Measurements from ENCODE around the gene PRCC.

PRCC gene, protein sequence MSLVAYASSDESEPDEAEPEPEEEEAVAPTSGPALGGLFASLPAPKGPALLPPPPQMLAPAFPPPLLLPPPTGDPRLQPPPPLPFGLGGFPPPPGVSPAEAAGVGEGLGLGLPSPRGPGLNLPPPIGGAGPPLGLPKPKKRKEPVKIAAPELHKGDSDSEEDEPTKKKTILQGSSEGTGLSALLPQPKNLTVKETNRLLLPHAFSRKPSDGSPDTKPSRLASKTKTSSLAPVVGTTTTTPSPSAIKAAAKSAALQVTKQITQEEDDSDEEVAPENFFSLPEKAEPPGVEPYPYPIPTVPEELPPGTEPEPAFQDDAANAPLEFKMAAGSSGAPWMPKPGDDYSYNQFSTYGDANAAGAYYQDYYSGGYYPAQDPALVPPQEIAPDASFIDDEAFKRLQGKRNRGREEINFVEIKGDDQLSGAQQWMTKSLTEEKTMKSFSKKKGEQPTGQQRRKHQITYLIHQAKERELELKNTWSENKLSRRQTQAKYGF

DNA sequence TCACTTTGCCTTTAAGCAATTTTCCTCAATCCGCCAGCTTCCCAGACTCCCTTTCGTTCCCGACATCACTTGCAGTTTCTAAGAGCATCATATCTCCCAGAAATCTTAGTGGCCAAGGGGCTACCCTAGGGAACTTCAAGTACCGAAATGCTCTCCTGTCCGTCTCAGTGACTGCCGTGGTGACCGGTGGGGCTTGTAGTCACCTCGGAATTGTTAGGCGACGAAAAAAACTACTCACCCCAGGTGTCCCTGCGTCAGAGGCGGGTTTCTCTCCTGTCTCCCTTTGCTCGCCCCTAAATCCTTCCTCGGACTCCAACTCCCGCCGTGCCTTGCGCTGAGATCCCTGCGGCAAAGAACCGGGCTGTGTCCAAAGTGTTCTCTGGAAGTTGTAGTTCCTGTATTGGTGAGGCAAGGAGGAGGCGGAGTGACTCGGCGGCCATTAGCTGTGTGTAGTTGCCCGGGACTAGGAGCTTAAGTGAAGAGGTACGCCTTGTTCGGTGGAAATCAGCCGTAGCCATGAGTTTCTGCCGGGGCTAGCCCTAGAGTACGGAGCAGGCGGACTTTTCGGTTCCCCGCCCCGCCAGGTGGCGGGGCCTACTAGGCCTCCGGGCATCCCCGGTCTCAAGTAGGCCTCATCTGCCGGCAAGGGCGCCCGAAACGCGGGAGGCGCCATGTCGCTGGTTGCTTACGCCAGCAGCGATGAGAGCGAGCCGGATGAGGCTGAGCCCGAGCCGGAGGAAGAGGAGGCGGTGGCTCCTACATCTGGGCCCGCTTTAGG, at the start of gene PRCC:
Gene PRCC, plus strand, starts transcription at position 435 of the 778 bp plus-strand sequence. Its CDS starts 237 bp downstream, at position 672.
- peak; percentile 85 to 100 (median 98) for DNase-seq

DNA sequence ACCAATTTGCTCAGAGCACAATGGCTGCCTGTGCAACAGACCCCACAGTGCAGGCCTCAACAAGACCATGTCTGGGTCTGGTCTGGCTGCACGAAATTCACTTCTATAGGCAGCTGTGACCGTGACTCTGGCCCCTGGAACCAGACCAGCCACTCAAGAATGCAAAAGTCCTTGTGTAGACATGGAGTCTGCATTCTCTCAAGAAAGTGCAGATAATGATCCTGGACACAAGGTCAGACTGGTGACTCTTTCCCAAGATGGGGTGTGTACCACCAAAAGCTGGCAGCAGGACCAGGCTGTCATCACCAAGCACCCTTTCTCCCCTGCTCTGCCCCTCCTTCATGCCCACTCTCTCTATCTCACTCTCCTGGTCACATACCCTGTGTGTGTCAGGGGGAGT, 46.2 kb upstream of the PRCC start:
- DNase-seq: no peak

DNA sequence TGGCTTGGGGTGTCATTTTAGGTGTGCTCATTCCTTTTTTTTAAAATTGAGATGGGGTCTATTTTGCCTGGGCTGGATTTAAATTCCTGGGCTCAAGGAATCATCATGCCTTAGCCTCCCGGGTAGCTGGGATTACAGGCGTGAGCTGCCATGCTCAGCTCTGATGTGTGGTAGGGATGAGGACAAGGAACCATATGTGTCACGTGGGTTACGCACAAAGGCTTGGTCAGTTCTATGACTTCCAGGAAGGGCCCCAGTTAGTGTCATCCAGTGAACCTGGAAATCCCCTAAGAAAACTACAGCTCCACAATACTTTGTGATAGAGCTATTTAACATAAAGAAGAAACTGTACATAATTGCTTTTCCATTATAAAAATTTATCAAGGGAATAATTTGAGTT, 45.8 kb upstream of the PRCC start:
- DNase-seq: no peak

DNA sequence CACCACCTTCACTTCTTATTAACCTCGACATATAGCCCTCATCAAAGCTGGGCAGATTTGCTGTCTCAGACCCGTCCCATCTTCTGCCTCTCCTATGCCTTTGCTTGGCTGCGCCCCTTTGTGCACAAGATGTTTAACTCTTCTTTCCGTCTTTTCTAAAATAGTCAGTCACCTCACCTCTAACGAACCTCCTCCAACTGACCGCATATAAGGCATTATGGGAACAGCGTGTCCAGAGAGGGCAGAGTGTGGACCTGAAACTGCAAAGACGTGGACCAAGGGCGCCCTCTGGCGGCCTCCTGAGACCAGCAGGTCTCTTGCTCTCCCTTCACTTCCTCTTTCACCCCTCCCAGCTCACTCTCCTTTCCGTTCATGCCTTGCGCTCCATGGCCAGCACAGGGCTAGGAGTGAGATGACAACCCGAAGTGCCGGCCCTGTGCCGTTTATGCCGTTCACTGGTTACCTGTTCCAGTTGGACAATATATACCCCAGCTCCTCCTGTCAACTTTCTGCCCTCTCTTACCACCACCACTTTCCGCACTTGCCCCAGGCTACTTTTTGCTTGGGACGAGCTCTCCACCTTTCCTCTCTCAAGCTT, 41.6 kb upstream of the PRCC start:
- DNase-seq: peak in 13 of 14 donors; percentile 13 to 84 (median 68)

DNA sequence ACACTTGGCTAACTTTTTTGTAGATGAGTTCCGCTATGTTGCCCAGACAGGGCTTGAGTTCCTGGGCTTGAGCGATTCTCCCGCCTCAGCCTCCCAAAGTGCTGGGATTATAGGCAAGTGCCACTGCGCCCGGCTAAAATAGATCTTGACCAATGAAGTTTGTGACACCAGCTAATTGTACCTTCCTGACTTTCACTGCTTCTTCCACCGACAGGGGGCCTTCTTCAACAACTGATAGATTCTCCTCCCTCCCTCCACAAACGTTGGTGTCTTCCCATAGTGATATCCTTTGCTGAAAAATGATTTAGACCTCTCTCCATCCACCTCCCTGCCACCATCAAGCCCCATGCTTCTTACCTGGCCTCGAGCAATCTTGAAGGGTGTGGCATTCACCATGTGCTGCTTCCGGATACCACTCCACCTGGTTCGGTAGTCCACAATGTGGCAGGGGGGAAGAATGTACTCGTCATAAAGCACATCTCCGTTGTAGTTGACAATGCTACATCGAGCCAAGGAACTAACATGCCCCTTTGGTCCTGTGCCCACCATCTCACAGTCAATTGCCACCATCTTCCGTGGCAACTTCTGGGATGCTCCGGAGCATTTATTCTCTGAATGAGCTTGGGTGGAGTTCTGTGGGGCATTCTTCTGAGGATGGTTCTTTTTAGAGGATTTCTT, 40.6 kb upstream of the PRCC start:
- peak in 3 of 14 donors; percentile 13 to 19 (median 18) for DNase-seq

DNA sequence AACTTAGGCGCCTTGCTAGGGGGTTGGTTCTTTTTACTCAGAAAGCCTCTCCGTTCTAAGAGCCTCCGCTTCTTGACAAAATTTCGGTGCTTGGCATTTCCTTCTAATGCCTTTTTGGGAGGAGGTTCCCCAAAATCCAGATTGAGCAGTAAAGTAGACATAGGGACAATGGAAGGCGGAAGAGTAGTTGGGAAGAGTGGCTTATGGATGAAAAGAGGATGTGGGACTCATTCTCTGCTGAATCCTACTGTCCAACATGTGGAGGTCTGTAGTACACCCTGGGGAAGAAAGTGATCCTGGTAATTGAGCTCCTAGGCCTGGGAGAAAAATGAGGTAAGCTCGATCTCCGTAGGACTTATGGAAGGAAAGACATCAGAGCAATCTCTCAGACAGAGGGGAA, 39.8 kb upstream of the PRCC start:
- no peak for DNase-seq

DNA sequence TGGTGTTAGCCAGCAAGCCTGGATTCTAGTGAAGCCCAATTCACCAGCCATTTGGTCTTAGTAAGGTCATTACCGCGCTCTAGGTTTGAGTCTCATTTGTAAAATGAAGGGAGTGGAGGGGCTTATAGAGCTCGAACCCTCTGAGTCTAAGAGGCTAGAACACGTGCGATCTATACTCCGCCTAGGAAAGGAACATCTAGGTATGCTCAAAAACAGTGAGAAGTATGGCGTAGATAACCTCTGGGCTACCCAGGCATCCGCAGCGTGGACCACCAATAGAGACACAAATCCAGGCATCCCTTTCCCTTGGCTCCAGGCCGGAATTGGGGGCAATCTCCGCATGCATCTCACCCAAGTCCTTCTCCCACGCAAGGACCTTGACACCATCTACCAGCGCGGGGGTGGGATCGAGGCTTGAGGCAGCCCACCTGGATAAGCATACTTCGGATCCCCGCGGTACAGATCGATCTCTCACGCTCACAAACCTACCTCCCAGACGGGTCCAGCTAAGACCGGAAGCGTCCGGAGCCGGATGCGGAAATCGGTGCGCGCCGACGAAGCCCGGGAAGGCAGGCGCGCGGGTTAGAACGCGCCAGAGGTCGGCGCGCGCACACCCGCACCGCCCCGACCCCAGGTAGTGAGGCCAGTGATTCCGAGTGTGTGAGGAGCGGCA, 39.3 kb upstream of the PRCC start, which contains the start of gene METTL25B:
Gene METTL25B, plus strand, starts transcription at position 544 of the 673 bp plus-strand sequence. CDS start 636 bp downstream, outside the sequence.
- peak; percentile 48 to 93 (median 86) for DNase-seq

DNA sequence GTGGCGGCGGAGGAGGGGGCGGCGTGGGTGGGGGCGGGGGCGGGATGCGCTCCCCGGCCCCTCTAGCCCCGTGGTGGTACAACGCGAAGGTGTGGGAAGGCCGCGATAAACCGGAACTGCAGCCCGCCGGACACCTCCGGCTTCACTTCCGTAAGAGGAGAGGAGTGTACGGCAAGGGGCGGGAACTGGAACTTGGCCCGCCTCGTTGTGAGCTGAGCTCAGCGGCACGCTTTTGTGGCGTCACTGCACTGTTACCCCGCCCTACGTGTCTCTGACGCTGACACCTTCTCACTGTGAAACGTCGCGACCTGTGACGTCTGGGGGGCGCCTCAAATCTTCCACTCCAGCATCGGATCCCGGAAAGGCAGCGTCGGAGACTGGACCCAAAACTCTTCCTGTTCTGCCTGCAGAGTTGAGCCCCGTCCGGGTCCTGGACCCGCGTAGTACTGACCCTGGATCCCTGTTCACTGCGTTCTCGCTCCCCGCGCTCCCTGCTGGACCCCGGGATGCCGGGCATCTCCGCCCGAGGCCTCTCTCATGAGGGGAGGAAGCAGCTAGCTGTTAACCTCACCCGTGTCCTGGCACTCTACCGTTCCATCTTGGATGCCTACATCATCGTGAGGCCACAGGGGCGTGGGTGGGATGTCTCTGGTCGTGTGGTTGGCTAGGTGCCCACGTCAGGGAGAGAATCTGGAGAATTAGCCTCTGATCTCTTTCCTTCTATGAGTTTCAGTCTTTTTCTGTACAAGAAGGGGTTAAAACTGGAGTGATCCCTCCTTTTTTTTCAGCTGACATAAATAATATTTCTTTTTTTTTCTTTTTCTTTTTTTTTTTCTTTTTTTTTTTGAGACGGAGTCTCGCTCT, 38.5 kb upstream of the PRCC start, which contains the start of gene ISG20L2:
Gene ISG20L2, minus strand, starts transcription at position 168 of the 864 bp plus-strand sequence. CDS start 1,114 bp downstream, outside the sequence.
- DNase-seq: peak; percentile 49 to 96 (median 86)

DNA sequence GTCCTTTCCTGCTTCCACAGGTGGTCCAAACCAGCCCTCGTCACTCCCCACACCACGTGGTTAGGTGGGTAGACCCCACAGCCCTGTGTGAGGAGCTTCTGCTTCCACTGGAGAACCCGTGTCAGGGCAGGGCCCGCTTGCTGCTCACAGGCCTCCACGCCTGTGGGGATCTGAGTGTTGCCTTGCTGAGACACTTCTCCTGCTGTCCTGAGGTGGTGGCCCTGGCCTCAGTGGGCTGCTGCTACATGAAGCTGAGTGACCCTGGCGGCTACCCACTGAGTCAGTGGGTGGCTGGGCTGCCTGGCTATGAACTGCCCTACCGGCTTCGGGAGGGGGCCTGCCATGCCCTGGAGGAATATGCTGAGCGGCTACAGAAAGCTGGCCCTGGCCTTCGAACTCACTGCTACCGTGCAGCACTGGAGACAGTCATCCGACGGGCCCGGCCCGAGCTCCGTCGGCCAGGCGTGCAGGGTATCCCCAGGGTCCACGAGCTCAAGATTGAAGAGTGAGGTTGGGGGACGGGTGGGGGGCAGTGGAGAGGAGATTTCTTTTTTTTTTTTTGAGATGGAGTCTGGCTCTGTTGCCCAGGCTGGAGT, 33.2 kb upstream of the PRCC start:
- no peak for DNase-seq

DNA sequence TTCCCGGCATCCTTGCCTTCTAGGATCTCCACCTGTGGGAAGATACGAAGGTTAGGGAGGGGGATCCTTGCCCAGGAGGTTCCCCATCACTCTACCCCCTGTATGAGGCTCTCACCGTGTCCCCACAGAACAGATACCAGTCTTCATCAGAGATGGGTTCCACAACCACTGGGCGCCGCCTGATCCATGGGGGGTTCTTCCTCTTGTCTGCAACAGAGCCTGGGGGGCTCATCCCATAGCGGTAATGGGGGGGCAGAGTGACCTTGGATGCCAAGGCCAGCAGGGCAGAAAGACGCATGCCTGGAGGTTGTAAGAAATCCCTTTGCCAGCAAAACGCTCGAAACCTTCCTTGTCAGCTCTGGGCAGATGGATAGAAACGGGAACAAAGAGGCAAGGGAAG, 28.9 kb upstream of the PRCC start:
- DNase-seq: no peak

DNA sequence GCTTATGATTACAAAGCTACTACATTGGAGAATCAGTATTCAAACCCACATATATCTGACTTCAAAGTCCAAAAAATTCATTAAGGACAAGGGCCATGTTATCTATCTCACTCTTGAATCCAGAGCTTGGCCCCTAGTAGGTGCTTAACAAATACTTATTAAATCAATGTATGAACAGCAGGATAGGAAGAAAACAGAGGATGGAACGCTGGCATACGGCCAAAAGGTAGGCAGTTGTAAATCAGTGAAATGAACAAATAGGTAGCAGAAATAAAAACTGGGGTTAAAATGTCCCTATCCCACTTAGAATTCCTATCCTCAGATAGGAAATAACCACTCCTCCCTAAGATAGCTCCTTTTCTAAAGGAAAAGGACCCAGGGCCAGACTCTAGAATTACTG, 28.4 kb upstream of the PRCC start:
- no peak for DNase-seq

DNA sequence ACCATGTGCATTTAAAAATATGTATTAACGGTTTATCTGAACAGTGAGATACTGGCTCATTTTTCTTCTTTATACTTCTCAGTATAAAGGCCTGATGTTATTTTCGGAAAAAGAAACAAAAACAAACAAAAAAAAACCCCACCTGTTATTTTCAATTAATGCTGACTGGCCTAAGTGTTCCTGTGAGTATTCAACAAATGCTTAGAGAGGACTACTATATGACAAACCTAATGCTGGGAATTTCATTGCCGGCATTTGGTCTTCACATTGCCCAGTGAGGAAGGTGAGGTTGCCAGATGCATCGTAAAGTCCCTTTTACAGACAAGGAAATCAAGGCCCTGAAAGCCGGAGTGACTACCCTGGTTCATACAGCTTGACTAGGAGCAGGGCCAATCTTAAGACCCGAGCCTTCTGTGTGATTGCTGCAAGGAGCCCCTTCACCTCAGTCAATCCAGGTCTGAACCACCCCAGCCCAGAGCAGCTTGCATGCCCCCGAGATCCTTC, 27.0 kb upstream of the PRCC start:
- no peak for DNase-seq

DNA sequence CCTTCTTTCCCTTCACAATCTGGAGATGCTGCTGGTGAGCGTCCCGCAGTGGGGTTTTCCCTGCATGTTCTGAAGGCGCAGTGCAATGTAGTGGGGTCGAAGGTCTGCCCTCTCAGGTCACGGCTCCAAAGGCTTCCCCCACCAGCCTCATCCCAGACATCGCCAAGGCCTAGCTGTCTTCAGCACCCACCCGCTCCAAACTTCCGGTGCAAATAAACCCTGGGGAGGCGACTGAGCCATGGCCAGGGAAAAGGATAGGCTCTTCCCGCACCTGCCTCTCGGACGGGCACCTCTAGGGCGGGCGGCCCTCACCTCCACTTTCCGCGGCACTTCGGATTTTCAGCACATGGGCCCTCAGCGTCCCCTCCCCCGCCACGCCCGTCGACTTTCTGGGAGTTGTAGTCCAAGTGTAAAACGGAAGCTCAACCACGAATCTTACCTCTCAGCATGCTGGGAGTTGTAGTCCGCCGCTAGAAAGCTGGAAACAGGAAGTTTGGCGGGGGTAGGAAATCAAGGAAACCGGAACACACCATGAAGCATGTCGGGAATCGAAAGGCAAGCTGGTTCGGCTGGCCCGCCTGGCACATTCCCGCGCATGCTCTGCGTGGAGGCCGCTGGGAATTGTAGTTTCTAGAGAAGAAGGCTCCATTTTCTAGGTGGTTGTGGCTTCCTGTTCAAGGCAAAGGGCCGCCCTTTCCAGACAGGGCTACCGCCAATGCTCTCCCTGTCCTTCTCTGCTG, 26.4 kb upstream of the PRCC start, which contains the start of gene MRPL24:
Gene MRPL24, minus strand, starts transcription at position 348 of the 740 bp plus-strand sequence. CDS start 2,384 bp downstream, outside the sequence.
- DNase-seq: peak; percentile 72 to 100 (median 97)

DNA sequence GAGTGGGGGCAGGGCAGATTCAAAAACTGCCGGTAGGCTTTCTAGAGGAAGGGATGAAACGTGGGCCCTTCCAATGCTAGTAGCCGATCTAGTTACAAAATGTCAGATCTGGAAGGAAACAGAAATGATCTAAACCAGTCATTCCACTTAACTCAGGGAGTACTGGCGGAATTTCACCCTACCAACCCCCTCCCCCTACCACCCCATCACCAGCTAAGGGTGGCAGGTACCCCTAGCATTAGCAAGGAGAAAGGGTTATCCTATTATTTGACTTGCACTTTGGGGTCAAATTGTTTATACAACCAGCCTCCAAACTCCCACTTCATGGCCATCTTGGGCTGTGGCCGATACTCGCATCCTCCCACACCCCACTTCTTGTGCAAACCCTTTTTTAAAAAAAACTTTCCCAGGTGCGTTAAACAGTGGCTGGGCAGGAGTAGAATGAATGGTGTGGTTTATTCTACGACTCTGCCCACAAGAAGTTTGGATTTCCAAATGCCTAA, 25.8 kb upstream of the PRCC start:
- no peak for DNase-seq

DNA sequence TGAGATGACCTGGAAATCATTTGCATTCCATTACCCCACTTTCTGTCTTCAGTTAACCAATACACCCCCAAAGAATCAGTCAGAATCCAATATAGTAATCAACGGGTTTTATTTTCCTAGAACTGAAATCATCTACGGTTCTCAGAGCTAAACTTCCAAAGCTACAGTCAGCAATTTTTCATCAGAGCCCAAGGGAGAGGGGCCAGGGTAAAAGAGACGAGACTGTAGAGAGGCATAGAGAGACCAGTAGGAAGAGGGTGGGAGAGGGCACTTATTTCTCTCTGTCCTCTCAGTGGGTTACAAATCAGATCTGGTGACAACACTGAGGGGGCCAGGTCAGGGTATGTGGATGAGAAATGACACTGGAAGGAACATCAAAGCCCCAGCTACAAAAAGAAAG, 25.3 kb upstream of the PRCC start:
- DNase-seq: no peak

DNA sequence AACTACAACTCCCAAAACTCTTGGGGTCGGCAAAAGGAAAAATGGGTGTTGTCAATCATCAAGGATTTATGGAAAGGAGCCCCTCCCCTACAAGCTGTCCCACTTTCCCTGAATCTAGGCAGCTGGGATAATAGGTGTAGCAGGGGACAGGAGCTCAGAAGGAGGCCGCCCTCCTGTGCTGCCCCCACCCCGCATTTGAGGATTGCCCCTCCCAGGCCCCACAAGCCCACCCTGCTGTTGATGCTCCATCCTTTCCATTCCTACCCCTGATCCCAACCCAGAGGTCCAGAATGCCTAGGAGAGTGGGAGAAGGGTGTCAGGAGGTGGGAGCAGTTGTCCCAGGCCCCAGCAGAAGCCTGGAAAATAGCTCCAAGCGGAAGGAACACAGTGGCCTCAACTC, 24.5 kb upstream of the PRCC start:
- DNase-seq: no peak

DNA sequence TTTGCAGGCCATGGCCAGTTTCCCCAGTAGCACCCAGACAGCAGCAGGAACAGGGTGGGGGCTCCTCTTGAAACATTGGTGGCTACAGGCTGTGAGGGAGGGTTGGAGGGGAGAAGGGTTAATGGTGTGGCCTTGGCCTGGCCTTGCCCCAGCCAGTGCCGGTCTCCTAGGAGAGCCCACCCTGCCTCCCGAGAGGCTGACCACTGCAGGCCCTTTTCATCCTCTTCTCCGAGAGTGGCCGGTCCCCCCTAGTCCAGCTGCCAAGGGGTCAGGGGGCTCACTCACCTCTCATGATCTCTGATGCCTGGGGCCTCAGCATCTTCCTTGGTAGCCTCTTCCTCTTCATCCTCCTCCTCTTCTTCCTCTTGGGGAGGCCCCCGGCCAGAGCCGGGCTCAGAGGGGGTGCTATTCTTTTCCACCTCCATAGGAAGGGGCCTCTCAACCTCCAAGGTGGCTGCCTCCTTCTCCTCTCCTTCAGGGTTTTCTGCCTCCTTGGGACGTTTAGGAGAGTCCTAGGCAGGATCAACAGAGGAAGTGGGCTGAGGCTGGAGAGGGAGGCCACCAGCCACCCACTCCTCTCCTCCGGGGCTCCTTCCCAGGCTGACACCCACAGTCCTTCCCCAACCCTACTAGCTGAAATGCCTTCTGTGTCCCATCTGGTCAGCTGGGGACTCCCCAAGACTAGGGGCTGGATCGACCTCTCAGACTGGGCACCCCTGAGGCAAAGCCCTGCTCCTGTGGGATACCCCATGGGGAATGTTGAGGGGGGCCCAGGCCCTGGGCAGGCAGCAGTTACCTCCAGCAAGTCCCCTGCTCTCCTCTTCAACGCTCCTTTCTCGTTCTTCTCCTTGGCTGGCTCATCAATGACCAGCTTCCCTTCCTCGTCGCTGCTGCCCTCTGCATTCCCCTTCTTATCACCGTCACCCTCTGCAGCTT, 23.7 kb upstream of the PRCC start:
- DNase-seq: no peak

DNA sequence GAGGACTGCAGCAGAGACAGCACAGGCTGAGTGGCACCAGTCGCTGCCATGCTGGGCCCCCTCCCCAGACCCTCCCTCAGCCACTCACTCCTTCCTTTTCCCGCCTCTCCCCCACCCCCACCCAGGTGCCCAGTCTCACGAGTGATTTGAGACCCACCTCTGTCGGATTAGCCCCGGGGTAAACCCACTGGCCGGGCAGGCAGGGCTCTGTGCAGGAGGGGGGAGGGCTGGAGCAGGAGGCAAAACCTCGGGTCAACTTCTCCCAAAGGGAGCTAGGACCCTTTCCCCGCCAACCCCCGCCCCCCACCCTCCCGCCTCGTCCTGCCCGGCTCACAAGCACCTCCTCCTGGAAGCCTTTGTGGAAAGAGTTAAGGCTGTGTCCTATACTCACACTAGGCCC, 23.0 kb upstream of the PRCC start:
- no peak for DNase-seq
